ENCODE measurements around the gene FAM156B.
"Not testable (repeated sequence)": the region's sequence is repeated elsewhere in the genome, so short reads cannot be mapped to it uniquely, and the experiment has no call there.

DNA sequence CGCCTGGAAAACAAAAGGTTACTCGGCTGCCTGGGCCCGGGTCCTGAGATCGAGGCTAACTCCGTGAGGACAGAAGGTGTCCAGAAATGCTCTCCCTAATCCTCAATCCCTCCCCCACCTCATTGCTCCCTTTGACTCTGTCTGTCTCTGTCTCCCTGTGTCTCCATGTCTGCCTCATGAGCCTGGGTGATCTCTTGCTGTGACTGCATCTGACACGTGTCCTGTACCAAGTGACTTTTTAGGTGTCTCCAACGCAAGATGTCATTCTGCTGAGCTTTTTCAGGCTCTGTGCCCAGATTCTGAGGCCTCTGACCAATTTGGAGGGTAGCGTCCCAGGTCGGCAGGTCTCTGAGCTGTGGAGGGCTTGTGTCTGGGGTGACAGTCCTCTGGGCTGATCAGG, 9.0 kb upstream of the FAM156B start:
- not testable (repeated sequence) for TF ChIP-seq POLR2A (IDR thresholded peaks at IDR 0.05; ENCODE audit: low read length); KDM1A (IDR thresholded peaks at IDR 0.05; ENCODE audit: low read depth); BHLHE40 (IDR thresholded peaks at IDR 0.05; ENCODE audit: low read depth, low read length); EP300 (IDR thresholded peaks at IDR 0.05)
